NB4 (cell line): ENCODE results near the gene KCNQ2.

ENCODE experiments used
- DNase-seq: peaks from one replicate; pipeline ENCODE4 v3.0.0; 2010; ENCODE audit warnings: low read depth
- H3K4me3 ChIP-seq: one replicate; pipeline ENCODE4 v1.5.1; 2011; ENCODE audit warnings: mild to moderate bottlenecking, low read depth, low read length, moderate library complexity
- CTCF ChIP-seq: IDR thresholded peaks from one replicate; pipeline ENCODE4 v1.5.1; 2012; ENCODE audit warnings: low read depth, low read length
- MAX ChIP-seq: IDR thresholded peaks from 2 replicates; pipeline ENCODE4 v1.6.1; 2011; ENCODE audit warnings: low read depth, low read length
- MYC ChIP-seq: IDR thresholded peaks from 2 replicates; pipeline ENCODE4 v1.6.1; 2011; ENCODE audit warnings: low read depth, low read length
- POLR2A ChIP-seq: IDR thresholded peaks from 2 replicates; pipeline ENCODE4 v1.6.1; 2011; ENCODE audit warnings: mild to moderate bottlenecking; ENCODE audit not compliant: insufficient read length; ENCODE audit errors: extremely low read depth

The KCNQ2 gene

GRCh38 chr20:63372971-63373885 is 99.2 kb downstream of the KCNQ2 start:
- DNase-seq, result no peak
- no peak for TF ChIP-seq CTCF
- no peak for TF ChIP-seq MYC
- no peak for TF ChIP-seq MAX
- TF ChIP-seq POLR2A, result no peak
- H3K4me3 ChIP-seq, result no peak overlapping the region

GRCh38 chr20:63371291-63371865 is 101.1 kb downstream of the KCNQ2 start:
- no peak for DNase-seq
- no peak for TF ChIP-seq POLR2A
- TF ChIP-seq MYC, result no peak
- TF ChIP-seq MAX, result no peak
- no peak for TF ChIP-seq CTCF
- H3K4me3 ChIP-seq, result no peak overlapping the region

- no peak overlapping the region for H3K4me3 ChIP-seq
- DNase-seq, result no peak
- TF ChIP-seq CTCF (no peak), MAX (no peak), MYC (no peak), POLR2A (no peak)
Measured at GRCh38 chr20:63370618-63371187, 101.8 kb downstream of the KCNQ2 start.

GRCh38 chr20:63369724-63370617 is 102.5 kb downstream of the KCNQ2 start:
- H3K4me3 ChIP-seq, result no peak overlapping the region
- no peak for DNase-seq
- no peak for TF ChIP-seq MYC
- TF ChIP-seq CTCF, result peak; percentile 15
- no peak for TF ChIP-seq MAX

- H3K4me3 ChIP-seq, result no peak overlapping the region
- TF ChIP-seq POLR2A (no peak), CTCF (no peak), MYC (no peak), MAX (no peak)
- DNase-seq, result no peak
Measured at GRCh38 chr20:63369024-63369530, 103.4 kb downstream of the KCNQ2 start.
